ENCODE results near the gene TSHZ2.

Gene TSHZ2

GRCh38 chr20:52972190-52972937 is at the start of gene TSHZ2:
Gene TSHZ2, plus strand, starts transcription at chr20:52972358. Its CDS starts 936 bp downstream, at chr20:52973294.
- peaks cover 48% of the 10 kb centered on the region for H3K27me3 ChIP-seq (ENCODE audit: control insufficient read depth, insufficient read depth, low read length)
- H3K27ac ChIP-seq (ENCODE audit: low read depth, low read length) = no peak within 1 kb of the TSS
- H3K36me3 ChIP-seq (ENCODE audit: control insufficient read depth, insufficient read depth, low read length) = no peaks in the 10 kb centered on the region
- peaks cover 7% of the 10 kb centered on the region for H3K4me1 ChIP-seq (ENCODE audit: control insufficient read depth, insufficient read depth, low read length)
- peak within 1 kb of the TSS; percentile 70 for H3K4me3 ChIP-seq (ENCODE audit: low read depth, low read length)
- no peaks in the 10 kb centered on the region for H3K9me3 ChIP-seq (ENCODE audit: control insufficient read depth, insufficient read depth, low read depth, low read length)
- peak within 1 kb of the TSS; percentile 63 for H3K9ac ChIP-seq (ENCODE audit: low read length)

- Histone ChIP-seq H3K4me3 (ENCODE audit: low read depth, low read length) (no peak overlapping the region), H3K27ac (ENCODE audit: low read depth, low read length) (no peak overlapping the region), H3K4me1 (ENCODE audit: control insufficient read depth, insufficient read depth, low read length) (peaks cover 9% of the 10 kb centered on the region; the same call in 1 of the 2 replicates), H3K9ac (ENCODE audit: low read length) (no peak overlapping the region), H3K36me3 (ENCODE audit: control insufficient read depth, insufficient read depth, low read length) (no peaks in the 10 kb centered on the region), H3K9me3 (ENCODE audit: control insufficient read depth, insufficient read depth, low read depth, low read length) (no peaks in the 10 kb centered on the region), H3K27me3 (ENCODE audit: control insufficient read depth, insufficient read depth, low read length) (no peaks in the 10 kb centered on the region)
Observed at GRCh38 chr20:52922436-52922835, 49.7 kb upstream of the TSHZ2 start.

GRCh38 chr20:52923123-52923937 is 48.8 kb upstream of the TSHZ2 start:
- no peaks in the 10 kb centered on the region for H3K9me3 ChIP-seq (ENCODE audit: control insufficient read depth, insufficient read depth, low read depth, low read length)
- H3K36me3 ChIP-seq (ENCODE audit: control insufficient read depth, insufficient read depth, low read length) = no peaks in the 10 kb centered on the region
- H3K27ac ChIP-seq (ENCODE audit: low read depth, low read length) = no peak overlapping the region
- H3K27me3 ChIP-seq (ENCODE audit: control insufficient read depth, insufficient read depth, low read length) = no peaks in the 10 kb centered on the region
- peaks cover 9% of the 10 kb centered on the region; the same call in 1 of the 2 replicates for H3K4me1 ChIP-seq (ENCODE audit: control insufficient read depth, insufficient read depth, low read length)
- no peak overlapping the region for H3K9ac ChIP-seq (ENCODE audit: low read length)
- no peak overlapping the region for H3K4me3 ChIP-seq (ENCODE audit: low read depth, low read length)

- no peaks in the 10 kb centered on the region for H3K27me3 ChIP-seq (ENCODE audit: control insufficient read depth, insufficient read depth, low read length)
- no peak overlapping the region for H3K4me3 ChIP-seq (ENCODE audit: low read depth, low read length)
- H3K36me3 ChIP-seq (ENCODE audit: control insufficient read depth, insufficient read depth, low read length) = no peaks in the 10 kb centered on the region
- peaks cover 9% of the 10 kb centered on the region; the same call in 1 of the 2 replicates for H3K4me1 ChIP-seq (ENCODE audit: control insufficient read depth, insufficient read depth, low read length)
- no peaks in the 10 kb centered on the region for H3K9me3 ChIP-seq (ENCODE audit: control insufficient read depth, insufficient read depth, low read depth, low read length)
- no peak overlapping the region for H3K9ac ChIP-seq (ENCODE audit: low read length)
- H3K27ac ChIP-seq (ENCODE audit: low read depth, low read length) = no peak overlapping the region
Observed at GRCh38 chr20:52924411-52925271, 47.5 kb upstream of the TSHZ2 start.

GRCh38 chr20:52926505-52926904 is 45.7 kb upstream of the TSHZ2 start:
- Histone ChIP-seq H3K36me3 (ENCODE audit: control insufficient read depth, insufficient read depth, low read length) (no peaks in the 10 kb centered on the region), H3K4me3 (ENCODE audit: low read depth, low read length) (no peak overlapping the region), H3K4me1 (ENCODE audit: control insufficient read depth, insufficient read depth, low read length) (peaks cover 9% of the 10 kb centered on the region; the same call in 1 of the 2 replicates), H3K9me3 (ENCODE audit: control insufficient read depth, insufficient read depth, low read depth, low read length) (no peaks in the 10 kb centered on the region), H3K27me3 (ENCODE audit: control insufficient read depth, insufficient read depth, low read length) (no peaks in the 10 kb centered on the region), H3K27ac (ENCODE audit: low read depth, low read length) (no peak overlapping the region), H3K9ac (ENCODE audit: low read length) (no peak overlapping the region)

GRCh38 chr20:52933867-52934266 is 38.3 kb upstream of the TSHZ2 start:
- H3K4me3 ChIP-seq (ENCODE audit: low read depth, low read length) = no peak overlapping the region
- H3K4me1 ChIP-seq (ENCODE audit: control insufficient read depth, insufficient read depth, low read length) = no peaks in the 10 kb centered on the region
- H3K27me3 ChIP-seq (ENCODE audit: control insufficient read depth, insufficient read depth, low read length) = no peaks in the 10 kb centered on the region
- H3K9ac ChIP-seq (ENCODE audit: low read length) = no peak overlapping the region
- H3K9me3 ChIP-seq (ENCODE audit: control insufficient read depth, insufficient read depth, low read depth, low read length) = no peaks in the 10 kb centered on the region
- H3K36me3 ChIP-seq (ENCODE audit: control insufficient read depth, insufficient read depth, low read length) = no peaks in the 10 kb centered on the region
- H3K27ac ChIP-seq (ENCODE audit: low read depth, low read length) = no peak overlapping the region

GRCh38 chr20:52936351-52937340 is 35.5 kb upstream of the TSHZ2 start:
- no peak overlapping the region for H3K27ac ChIP-seq (ENCODE audit: low read depth, low read length)
- no peak overlapping the region for H3K4me3 ChIP-seq (ENCODE audit: low read depth, low read length)
- H3K9me3 ChIP-seq (ENCODE audit: control insufficient read depth, insufficient read depth, low read depth, low read length) = no peaks in the 10 kb centered on the region
- no peaks in the 10 kb centered on the region for H3K4me1 ChIP-seq (ENCODE audit: control insufficient read depth, insufficient read depth, low read length)
- H3K9ac ChIP-seq (ENCODE audit: low read length) = no peak overlapping the region
- no peaks in the 10 kb centered on the region for H3K36me3 ChIP-seq (ENCODE audit: control insufficient read depth, insufficient read depth, low read length)
- H3K27me3 ChIP-seq (ENCODE audit: control insufficient read depth, insufficient read depth, low read length) = no peaks in the 10 kb centered on the region

GRCh38 chr20:52937591-52938100 is 34.5 kb upstream of the TSHZ2 start:
- no peaks in the 10 kb centered on the region for H3K4me1 ChIP-seq (ENCODE audit: control insufficient read depth, insufficient read depth, low read length)
- H3K4me3 ChIP-seq (ENCODE audit: low read depth, low read length) = no peak overlapping the region
- no peaks in the 10 kb centered on the region for H3K9me3 ChIP-seq (ENCODE audit: control insufficient read depth, insufficient read depth, low read depth, low read length)
- H3K27ac ChIP-seq (ENCODE audit: low read depth, low read length) = no peak overlapping the region
- H3K27me3 ChIP-seq (ENCODE audit: control insufficient read depth, insufficient read depth, low read length) = no peaks in the 10 kb centered on the region
- no peaks in the 10 kb centered on the region for H3K36me3 ChIP-seq (ENCODE audit: control insufficient read depth, insufficient read depth, low read length)
- no peak overlapping the region for H3K9ac ChIP-seq (ENCODE audit: low read length)

GRCh38 chr20:52939141-52939540 is 33.0 kb upstream of the TSHZ2 start:
- no peak overlapping the region for H3K9ac ChIP-seq (ENCODE audit: low read length)
- H3K9me3 ChIP-seq (ENCODE audit: control insufficient read depth, insufficient read depth, low read depth, low read length) = no peaks in the 10 kb centered on the region
- H3K36me3 ChIP-seq (ENCODE audit: control insufficient read depth, insufficient read depth, low read length) = no peaks in the 10 kb centered on the region
- no peaks in the 10 kb centered on the region for H3K27me3 ChIP-seq (ENCODE audit: control insufficient read depth, insufficient read depth, low read length)
- H3K4me3 ChIP-seq (ENCODE audit: low read depth, low read length) = no peak overlapping the region
- H3K4me1 ChIP-seq (ENCODE audit: control insufficient read depth, insufficient read depth, low read length) = no peaks in the 10 kb centered on the region
- H3K27ac ChIP-seq (ENCODE audit: low read depth, low read length) = no peak overlapping the region

GRCh38 chr20:52941808-52942207 is 30.4 kb upstream of the TSHZ2 start:
- Histone ChIP-seq H3K36me3 (ENCODE audit: control insufficient read depth, insufficient read depth, low read length) (no peaks in the 10 kb centered on the region), H3K27me3 (ENCODE audit: control insufficient read depth, insufficient read depth, low read length) (no peaks in the 10 kb centered on the region), H3K4me3 (ENCODE audit: low read depth, low read length) (no peak overlapping the region), H3K9ac (ENCODE audit: low read length) (no peak overlapping the region), H3K27ac (ENCODE audit: low read depth, low read length) (no peak overlapping the region), H3K4me1 (ENCODE audit: control insufficient read depth, insufficient read depth, low read length) (no peaks in the 10 kb centered on the region), H3K9me3 (ENCODE audit: control insufficient read depth, insufficient read depth, low read depth, low read length) (no peaks in the 10 kb centered on the region)

All from HUES6 (cell line).